Retina (tissue), 1 donor: Measurements from ENCODE around the gene CTSS.

Source experiments
- DNase-seq: peaks from one replicate; pipeline ENCODE4 v3.0.0-alpha.2; 2016

The CTSS gene

GRCh38 chr1:150696590-150696989, 69.0 kb downstream of the CTSS start:
- no peak for DNase-seq

- DNase-seq: no peak
These were observed 69.4 kb downstream of the CTSS start for GRCh38 chr1:150696162-150696561.

GRCh38 chr1:150695561-150695960, 70.0 kb downstream of the CTSS start:
- DNase-seq: no peak

- no peak for DNase-seq
These were observed 72.9 kb downstream of the CTSS start for GRCh38 chr1:150692720-150693119.

GRCh38 chr1:150688763-150689162, 76.8 kb downstream of the CTSS start:
- DNase-seq: no peak

- DNase-seq: no peak
These were observed 79.3 kb downstream of the CTSS start for GRCh38 chr1:150686275-150686674.

GRCh38 chr1:150683914-150684313, 81.7 kb downstream of the CTSS start:
- DNase-seq: no peak
